ENCODE data around the gene SNAP29.
"Not testable (repeated sequence)": the region's sequence is repeated elsewhere in the genome, so short reads cannot be mapped to it uniquely, and the experiment has no call there.

The SNAP29 gene

GRCh38 chr22:20867179-20868024, 8.6 kb downstream of the SNAP29 start:
- peak; percentile 28 for DNase-seq (ENCODE audit: low read depth)

- DNase-seq (ENCODE audit: low read depth) = no peak
Measured at GRCh38 chr22:20868025-20868962, 9.5 kb downstream of the SNAP29 start.

GRCh38 chr22:20869234-20869633, 10.4 kb downstream of the SNAP29 start:
- no peak for DNase-seq (ENCODE audit: low read depth)

- DNase-seq (ENCODE audit: low read depth) = no peak
Measured at GRCh38 chr22:20873214-20873613, 14.4 kb downstream of the SNAP29 start.

GRCh38 chr22:20875296-20875695, 16.5 kb downstream of the SNAP29 start:
- no peak for DNase-seq (ENCODE audit: low read depth)

GRCh38 chr22:20877715-20878114, 18.9 kb downstream of the SNAP29 start:
- DNase-seq (ENCODE audit: low read depth) = no peak

- no peak for DNase-seq (ENCODE audit: low read depth)
Measured at GRCh38 chr22:20881231-20881630, 22.4 kb downstream of the SNAP29 start.

GRCh38 chr22:20881869-20882815, 23.3 kb downstream of the SNAP29 start:
- no peak for DNase-seq (ENCODE audit: low read depth)

GRCh38 chr22:20882855-20883254, 24.0 kb downstream of the SNAP29 start:
- DNase-seq (ENCODE audit: low read depth) = no peak

- DNase-seq (ENCODE audit: low read depth) = no peak
Measured at GRCh38 chr22:20884454-20884853, 25.6 kb downstream of the SNAP29 start.

- DNase-seq (ENCODE audit: low read depth) = no peak
Measured at GRCh38 chr22:20885017-20885556, 26.3 kb downstream of the SNAP29 start.

- peak; percentile 73 for DNase-seq (ENCODE audit: low read depth)
Measured at GRCh38 chr22:20885557-20886323, 26.9 kb downstream of the SNAP29 start.

- DNase-seq (ENCODE audit: low read depth) = no peak
Measured at GRCh38 chr22:20887375-20887774, 28.6 kb downstream of the SNAP29 start.

GRCh38 chr22:20889025-20889704, 30.4 kb downstream of the SNAP29 start:
- no peak for DNase-seq (ENCODE audit: low read depth)

- no peak for DNase-seq (ENCODE audit: low read depth)
Measured at GRCh38 chr22:20889904-20890540, 31.2 kb downstream of the SNAP29 start.

- DNase-seq (ENCODE audit: low read depth) = no peak
Measured at GRCh38 chr22:20890975-20891374, 32.2 kb downstream of the SNAP29 start.

GRCh38 chr22:20897737-20898136, 38.9 kb downstream of the SNAP29 start:
- DNase-seq (ENCODE audit: low read depth) = not testable (repeated sequence)

- DNase-seq (ENCODE audit: low read depth) = no peak
Measured at GRCh38 chr22:20899827-20900423, 41.1 kb downstream of the SNAP29 start.
